ENCODE measurements around the gene SLC5A1.

The SLC5A1 gene

GRCh38 chr22:32119568-32120235 is 76.6 kb downstream of the SLC5A1 start:
- Histone ChIP-seq H3K27me3 (replicated peaks) (no peaks in the 10 kb centered on the region), H3K4me3 (ENCODE audit: low read depth, low read length) (no peak overlapping the region), H3K27ac (no peak overlapping the region), H3K36me3 (replicated peaks) (no peaks in the 10 kb centered on the region)
- TF ChIP-seq, protein P1, sequence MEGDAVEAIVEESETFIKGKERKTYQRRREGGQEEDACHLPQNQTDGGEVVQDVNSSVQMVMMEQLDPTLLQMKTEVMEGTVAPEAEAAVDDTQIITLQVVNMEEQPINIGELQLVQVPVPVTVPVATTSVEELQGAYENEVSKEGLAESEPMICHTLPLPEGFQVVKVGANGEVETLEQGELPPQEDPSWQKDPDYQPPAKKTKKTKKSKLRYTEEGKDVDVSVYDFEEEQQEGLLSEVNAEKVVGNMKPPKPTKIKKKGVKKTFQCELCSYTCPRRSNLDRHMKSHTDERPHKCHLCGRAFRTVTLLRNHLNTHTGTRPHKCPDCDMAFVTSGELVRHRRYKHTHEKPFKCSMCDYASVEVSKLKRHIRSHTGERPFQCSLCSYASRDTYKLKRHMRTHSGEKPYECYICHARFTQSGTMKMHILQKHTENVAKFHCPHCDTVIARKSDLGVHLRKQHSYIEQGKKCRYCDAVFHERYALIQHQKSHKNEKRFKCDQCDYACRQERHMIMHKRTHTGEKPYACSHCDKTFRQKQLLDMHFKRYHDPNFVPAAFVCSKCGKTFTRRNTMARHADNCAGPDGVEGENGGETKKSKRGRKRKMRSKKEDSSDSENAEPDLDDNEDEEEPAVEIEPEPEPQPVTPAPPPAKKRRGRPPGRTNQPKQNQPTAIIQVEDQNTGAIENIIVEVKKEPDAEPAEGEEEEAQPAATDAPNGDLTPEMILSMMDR (IDR thresholded peaks at IDR 0.05; ENCODE audit: low read depth, low read length, missing control alignments), result no peak
- no peak for DNase-seq
- in situ Hi-C loops (cut with HindIII; ENCODE audit: low pct_ligation_motif_present, low sequenced_read_pairs), result no loop called here

- no peak overlapping the region for H3K27ac ChIP-seq
- in situ Hi-C loops (cut with HindIII; ENCODE audit: low pct_ligation_motif_present, low sequenced_read_pairs), result no loop called here
- TF ChIP-seq, protein P1 (IDR thresholded peaks at IDR 0.05; ENCODE audit: low read depth, low read length, missing control alignments), result no peak
- H3K4me3 ChIP-seq (ENCODE audit: low read depth, low read length), result no peak overlapping the region
- H3K36me3 ChIP-seq (replicated peaks), result no peaks in the 10 kb centered on the region
- no peaks in the 10 kb centered on the region for H3K27me3 ChIP-seq (replicated peaks)
- no peak for DNase-seq
These were observed 77.5 kb downstream of the SLC5A1 start for GRCh38 chr22:32120603-32121002.

- H3K36me3 ChIP-seq (replicated peaks), result no peaks in the 10 kb centered on the region
- TF ChIP-seq, protein P1 (IDR thresholded peaks at IDR 0.05; ENCODE audit: low read depth, low read length, missing control alignments), result no peak
- no peaks in the 10 kb centered on the region for H3K27me3 ChIP-seq (replicated peaks)
- in situ Hi-C loops (cut with HindIII; ENCODE audit: low pct_ligation_motif_present, low sequenced_read_pairs), result no loop called here
- no peak overlapping the region for H3K27ac ChIP-seq
- H3K4me3 ChIP-seq (ENCODE audit: low read depth, low read length), result no peak overlapping the region
- no peak for DNase-seq
These were observed 79.8 kb downstream of the SLC5A1 start for GRCh38 chr22:32122899-32123298.

GRCh38 chr22:32123657-32124056 is 80.6 kb downstream of the SLC5A1 start:
- in situ Hi-C loops (cut with HindIII; ENCODE audit: low pct_ligation_motif_present, low sequenced_read_pairs), result no loop called here
- TF ChIP-seq, protein P1 (IDR thresholded peaks at IDR 0.05; ENCODE audit: low read depth, low read length, missing control alignments), result peak; percentile 5
- no peak for DNase-seq
- Histone ChIP-seq H3K4me3 (ENCODE audit: low read depth, low read length) (no peak overlapping the region), H3K36me3 (replicated peaks) (no peaks in the 10 kb centered on the region), H3K27me3 (replicated peaks) (no peaks in the 10 kb centered on the region), H3K27ac (no peak overlapping the region)

DNA sequence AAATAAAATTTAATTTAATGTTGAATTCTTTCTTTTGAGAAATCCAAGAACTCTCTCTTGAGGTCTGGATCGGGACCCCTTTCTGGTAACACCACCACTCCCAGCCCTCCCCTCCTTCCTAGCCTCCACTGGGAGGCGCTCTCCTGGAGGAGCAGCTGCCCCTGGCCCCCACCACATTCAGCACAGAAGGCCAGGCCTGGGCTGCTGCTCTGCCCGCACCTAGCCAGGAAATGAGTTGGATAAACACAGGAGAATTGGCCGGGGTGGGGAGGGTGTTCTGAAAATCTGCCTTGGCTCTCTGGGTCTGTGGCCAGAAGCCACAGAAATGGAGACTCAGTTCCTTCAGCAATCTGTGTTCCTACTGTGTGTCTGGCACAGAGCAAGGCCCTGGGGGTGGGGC is 84.8 kb downstream of the SLC5A1 start:
- Histone ChIP-seq H3K4me3 (ENCODE audit: low read depth, low read length) (no peak overlapping the region), H3K27me3 (replicated peaks) (no peaks in the 10 kb centered on the region), H3K27ac (no peak overlapping the region), H3K36me3 (replicated peaks) (no peaks in the 10 kb centered on the region)
- in situ Hi-C loops (cut with HindIII; ENCODE audit: low pct_ligation_motif_present, low sequenced_read_pairs), result no loop called here
- no peak for DNase-seq
- TF ChIP-seq, protein P1 (IDR thresholded peaks at IDR 0.05; ENCODE audit: low read depth, low read length, missing control alignments), result no peak

GRCh38 chr22:32130464-32130863 is 87.4 kb downstream of the SLC5A1 start:
- Histone ChIP-seq H3K4me3 (ENCODE audit: low read depth, low read length) (no peak overlapping the region), H3K27me3 (replicated peaks) (no peaks in the 10 kb centered on the region), H3K27ac (no peak overlapping the region), H3K36me3 (replicated peaks) (no peaks in the 10 kb centered on the region)
- in situ Hi-C loops (cut with HindIII; ENCODE audit: low pct_ligation_motif_present, low sequenced_read_pairs), result no loop called here
- TF ChIP-seq, protein P1 (IDR thresholded peaks at IDR 0.05; ENCODE audit: low read depth, low read length, missing control alignments), result no peak
- no peak for DNase-seq
